ENCODE data around the gene SUSD4.

Gene SUSD4

DNA sequence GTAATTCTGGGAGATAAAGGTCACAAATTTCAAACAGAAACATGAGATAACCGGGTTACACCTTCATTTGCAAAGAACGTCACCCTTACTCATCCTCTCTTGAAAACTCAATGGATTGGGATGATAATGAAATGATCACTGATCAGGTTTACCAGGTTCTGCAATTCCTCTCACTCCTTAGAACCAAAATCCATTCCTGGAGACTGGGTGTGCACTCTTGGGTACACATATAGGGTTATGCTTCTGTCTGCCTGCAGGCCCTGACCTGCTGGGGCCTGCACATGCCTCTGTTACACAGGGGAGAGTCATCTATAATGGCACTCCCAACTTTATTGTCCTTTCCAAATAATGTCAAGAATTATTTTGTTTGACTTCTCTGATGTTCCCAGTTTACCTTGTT lies 8.3 kb downstream of the SUSD4 start:
- no peak for DNase-seq

DNA sequence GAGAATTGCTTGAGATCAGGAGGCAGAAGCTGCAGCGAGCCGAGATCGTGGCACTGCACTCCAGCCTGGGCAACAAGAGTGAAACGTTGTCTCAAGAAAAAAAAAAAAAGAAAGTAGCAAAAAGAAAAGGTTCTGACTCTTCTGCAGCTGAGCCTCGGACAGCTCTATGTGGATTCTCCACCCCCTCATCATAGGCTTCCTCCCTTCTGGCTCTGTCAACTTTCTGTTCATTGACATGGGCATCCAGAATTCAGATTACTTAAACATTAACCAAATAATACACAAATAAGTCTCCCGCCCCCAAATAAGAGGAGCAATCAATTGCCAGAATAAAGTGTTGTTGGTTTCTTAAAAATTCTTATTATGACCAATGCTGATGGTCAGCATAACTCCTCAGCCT lies 10.0 kb downstream of the SUSD4 start:
- DNase-seq, result no peak

DNA sequence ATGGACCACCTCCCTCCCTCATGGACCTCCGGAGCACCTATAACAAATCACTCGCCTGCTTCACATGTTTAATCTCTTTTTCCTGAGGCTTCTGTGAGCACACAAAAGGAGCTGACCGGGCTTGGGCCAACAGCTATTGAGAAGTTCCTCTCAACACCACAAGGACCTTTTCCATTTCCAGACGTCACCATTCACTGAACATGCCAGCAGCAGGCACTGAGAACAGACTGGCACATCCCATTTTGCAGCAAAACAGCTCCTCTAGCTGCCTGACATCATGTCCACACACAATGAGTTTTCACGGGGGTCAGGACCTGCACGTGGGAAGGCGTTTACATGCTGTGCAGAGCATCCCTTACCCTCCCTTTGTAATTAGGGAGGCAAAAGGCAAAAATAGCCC lies 11.0 kb downstream of the SUSD4 start:
- no peak for DNase-seq

DNA sequence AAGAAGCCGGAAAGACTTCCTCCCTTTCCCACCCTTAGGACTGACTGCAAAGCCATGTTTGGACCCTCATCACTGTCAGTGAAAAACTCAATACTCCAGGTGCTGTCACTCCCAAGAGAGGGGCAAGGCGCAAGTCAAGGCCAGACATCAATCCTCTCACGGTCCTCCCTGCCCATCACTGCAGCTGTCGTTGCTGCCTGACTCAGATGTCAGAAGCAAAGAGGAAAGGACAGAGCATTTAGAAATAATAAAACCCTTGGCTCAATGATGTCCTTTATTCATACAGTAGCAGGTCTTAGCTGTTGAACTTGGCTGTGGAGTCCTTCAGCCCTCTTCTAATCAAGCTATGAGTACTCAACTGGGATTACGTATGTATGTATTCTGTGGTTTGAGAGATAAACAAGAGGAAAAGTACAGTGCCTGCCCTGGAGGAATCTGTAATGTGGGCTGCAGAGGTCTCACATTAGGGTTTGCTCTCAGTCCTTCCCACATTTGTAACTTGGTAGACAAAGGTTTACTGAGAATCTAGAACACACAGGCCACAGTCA lies 13.5 kb downstream of the SUSD4 start:
- no peak for DNase-seq

DNA sequence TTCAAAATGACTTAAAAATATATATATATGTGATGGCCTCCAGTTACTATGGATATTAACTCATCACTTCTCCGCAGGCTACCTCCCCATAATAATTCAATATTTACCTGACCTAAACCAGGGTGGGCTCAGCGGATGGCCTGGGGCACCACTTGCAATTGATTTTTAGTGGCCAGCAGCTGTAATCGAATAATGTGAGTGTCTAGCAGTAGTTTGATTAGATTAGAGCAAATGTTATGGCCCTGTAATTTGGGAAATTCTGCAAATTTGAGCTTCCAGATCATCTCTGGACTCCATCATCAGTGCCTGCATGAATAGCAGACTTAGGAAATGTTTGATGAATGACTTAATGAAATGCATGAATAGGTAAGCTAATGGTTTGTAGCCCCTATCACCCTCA lies 14.7 kb downstream of the SUSD4 start:
- DNase-seq, result no peak

DNA sequence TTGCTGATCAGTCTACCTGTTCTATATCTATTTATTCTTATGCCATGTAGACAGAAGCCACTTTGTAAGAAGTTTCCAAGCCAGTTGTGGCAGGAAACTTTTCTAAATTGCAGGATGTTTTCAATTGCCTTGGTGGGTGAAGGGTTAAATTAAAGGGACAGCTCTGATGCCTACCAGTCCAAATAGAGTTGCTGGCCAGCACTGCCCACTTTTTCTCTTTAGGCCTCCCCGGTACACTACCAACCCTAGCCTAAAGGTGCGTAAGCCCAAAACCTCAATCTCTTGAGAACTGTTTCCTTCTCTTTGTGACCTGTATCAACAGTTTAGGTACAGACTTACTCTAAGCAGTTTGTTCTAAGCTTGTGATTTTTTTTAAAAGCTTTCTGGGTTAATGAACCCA lies 15.5 kb downstream of the SUSD4 start:
- no peak for DNase-seq

DNA sequence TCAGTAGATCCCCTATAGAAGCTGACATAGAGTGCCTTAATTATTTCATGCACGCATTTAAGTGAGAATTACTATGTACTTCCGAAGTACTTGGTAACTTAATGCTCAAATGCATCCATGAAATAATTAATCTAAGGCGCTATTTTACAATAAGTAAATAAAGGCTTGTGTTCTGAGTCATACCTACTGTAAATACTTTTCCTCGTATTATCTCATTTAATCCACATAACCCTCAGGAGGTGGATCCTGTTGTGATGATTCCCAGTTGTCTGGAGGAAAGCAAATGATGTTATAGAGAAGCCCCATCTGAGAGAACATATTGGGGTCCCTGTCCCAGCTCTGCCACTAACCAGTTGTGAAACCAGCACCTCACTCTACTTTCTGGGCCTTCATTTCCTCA lies 16.4 kb downstream of the SUSD4 start:
- DNase-seq, result no peak

DNA sequence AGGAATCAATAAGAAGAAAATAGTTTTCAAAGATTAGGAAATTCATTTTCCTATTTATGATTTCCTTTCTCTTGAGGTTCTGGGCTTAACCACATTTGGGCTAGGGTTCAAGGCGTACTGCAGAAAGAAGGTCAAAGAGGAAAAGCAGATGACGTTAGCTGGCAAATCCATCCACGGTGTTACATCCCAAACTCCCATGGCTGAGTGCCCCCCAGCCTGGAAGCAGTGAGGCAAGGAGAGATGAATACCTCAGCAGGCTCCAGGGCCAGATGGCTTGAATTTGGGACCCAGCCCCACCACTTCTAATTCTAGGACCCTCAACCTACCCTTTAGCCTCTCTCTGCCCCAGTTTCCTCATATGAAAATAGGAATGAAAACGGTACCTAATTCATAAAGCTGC lies 17.7 kb downstream of the SUSD4 start:
- no peak for DNase-seq

DNA sequence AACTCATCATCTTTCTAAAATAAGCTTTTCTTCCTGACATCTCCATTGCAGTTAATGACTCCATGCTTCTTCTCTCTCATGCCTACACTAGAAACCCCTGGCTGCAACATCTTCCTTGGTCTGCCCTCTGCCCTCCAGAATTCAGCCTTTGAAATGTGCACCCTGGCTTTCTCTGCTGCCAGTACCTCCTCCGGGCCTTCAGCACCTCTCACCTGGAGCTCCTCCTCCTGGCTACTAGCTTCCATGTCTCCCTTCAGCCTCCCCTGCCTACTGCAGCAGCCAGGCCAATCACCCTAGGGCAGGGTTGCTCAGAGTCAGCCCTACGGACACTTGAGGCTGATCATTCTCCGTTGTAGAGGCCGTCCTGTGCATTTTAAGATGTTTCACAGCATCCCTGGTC lies 18.3 kb downstream of the SUSD4 start:
- DNase-seq, result no peak

DNA sequence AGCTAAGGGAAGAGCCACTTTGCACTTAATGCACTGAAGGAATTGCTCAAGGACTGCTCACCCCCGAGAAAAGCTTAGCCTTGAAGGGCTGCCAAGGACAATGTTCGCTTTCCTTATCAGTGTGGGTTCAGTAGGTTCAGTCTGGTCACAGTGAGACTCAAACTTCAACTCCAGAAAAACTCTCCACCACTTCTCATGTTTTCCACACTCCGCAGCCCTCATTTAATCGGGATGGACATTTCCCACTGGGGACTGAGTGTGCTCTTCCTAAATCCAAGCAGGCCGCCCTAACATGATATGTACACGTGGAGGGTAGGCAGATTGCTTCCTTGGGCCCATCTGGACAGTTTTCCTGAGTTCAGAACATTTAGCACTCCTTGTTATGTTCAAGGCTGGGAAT lies 19.5 kb downstream of the SUSD4 start:
- DNase-seq, result no peak

DNA sequence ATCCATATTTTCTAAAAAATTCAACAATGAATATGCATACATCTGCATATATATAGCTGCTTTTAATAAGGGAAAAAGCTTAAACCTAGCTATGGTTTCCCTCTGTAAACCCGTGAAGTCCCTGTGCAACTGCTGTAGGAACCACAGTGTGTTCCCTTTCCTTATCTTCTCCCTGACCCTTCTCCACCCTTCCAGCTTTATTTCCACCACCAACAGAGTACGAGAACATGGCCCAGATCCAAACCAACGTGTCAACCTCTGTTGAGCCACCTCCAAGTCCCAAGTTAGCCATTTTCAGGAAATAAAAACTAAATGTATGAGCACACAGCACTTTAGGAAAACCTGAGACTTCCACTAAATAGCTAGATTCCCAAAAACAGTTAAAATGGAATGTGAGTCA lies 20.3 kb downstream of the SUSD4 start:
- DNase-seq, result no peak

DNA sequence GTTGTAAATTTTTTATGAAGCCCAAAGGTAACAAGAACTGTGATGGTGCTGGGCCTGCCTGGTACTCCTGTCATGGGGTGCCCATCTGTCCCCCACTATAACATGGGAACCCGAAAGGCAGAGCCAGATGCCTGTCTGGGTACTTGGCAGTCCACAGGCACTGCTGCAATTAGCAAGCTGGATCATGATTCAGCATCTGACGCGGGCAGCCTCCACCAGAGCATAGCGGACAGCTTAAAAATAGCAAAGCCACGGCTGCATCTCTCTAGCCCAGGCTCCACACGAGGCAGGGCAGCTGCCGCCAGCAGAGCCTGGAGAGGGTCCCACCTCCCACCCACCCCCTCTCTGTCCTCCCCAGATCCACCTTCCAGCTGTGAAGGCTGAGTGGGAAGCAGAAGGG lies 22.9 kb downstream of the SUSD4 start:
- no peak for DNase-seq

DNA sequence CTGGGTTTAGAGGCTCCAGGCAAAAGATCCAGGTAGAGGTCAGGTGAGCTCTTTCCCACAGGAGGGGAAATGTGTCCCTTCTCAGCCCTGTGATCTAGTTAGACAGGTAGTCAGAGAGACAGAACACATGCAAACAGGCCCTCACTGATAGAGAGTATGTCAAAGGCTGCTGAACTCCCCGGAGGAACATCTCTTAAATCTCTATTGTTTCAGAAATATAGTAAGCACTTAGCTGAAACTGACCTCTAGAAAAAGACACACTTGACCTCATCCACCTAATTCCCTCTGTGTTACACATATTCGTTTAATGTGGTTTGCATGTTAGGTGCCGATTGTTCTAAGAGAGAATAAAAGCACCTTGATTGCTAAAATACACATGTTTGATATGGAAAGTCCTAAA lies 23.3 kb downstream of the SUSD4 start:
- no peak for DNase-seq

DNA sequence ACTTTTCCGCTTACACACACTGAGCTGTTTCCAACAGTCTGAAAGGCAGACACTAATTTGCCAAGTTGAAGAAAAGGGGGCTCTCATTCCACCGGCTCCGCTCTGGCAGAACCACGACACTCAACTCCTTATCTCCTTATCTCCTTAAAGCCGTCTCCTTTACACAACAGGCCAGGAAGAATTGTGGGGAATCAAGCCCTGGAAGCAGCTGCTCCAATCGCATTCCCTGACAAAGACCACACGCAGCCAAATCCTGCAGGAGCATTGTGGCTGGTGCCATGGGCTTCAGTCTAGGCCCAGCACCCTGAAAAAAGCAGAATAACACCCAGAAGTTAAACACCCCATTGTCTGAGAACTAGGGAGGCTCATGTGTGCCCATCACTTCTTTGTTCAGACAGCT lies 24.1 kb downstream of the SUSD4 start:
- no peak for DNase-seq

DNA sequence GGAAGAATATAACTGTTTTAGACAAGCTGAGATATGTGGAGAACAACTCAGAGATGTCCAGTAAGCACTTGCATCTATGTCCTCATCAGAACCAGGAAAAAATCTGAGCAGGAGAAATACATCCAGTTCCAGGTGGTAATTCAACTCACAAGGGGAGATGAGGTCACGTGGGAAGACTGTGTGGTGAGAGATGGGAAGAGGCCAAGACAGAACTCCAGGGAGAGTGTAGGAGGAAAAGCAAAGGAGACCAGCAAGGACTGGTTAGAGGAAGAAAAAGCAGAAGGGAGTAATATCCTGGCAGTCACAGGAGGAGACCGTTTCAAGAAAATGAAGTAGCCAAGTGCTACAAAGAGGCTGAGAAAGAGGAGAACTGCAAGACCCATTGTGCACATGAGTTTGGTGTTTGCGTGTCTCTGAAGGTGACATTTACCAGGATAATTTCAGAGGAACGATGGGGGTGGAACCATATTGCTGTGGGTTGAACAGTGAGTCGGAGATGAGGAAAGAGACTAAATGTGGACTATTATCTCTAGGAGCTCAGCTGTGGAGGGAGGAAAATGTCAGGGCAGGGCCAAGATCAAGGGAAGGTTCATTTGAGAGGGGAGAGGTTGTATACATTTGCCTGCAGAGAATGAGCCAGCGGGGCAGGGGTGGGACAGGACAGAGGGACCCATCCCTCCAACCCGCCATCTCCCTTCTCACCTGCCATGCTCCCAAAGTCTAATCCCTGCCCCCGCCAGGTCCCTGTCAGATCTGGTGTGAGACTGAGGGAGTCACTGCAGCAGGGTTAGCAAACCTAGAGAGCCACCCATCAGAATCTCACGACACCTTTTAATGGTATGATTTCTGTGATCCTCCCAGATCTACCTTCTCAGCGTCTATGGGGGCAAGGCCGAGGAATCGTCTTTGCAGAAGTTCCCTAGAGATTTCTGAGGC lies 24.9 kb downstream of the SUSD4 start:
- no peak for DNase-seq

DNA sequence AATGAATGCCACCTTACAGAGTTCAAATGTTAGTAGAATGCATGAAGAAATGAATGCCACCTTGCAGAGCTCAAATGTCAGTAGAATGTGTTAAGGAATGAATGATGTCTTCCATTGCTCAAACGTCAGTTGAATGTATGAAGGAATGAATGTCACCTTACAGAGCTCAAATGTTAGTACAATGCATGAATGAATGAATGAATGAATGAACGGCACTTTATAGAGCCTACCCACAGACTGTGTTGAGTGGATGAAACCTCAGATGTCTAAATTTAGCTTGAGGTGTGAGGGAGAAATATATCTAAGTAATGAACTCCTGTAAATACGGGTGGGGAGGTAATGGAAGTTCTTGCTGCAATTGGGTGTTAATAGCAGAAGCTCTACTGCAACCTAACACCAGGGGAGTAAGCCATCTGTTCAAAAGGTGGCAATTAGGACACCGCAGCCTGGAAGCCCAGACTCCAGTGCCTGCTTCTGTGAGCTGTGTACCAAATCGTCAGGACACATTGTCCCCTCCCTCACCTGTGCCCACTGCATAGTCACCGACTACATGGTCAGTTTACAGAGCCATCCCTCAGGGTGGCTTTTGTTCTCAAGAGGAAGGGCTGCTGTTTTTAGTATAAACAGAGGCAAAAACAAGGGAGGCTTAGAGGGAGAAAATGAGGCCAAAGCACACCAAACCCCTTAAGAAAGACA lies 26.7 kb downstream of the SUSD4 start:
- no peak for DNase-seq

DNA sequence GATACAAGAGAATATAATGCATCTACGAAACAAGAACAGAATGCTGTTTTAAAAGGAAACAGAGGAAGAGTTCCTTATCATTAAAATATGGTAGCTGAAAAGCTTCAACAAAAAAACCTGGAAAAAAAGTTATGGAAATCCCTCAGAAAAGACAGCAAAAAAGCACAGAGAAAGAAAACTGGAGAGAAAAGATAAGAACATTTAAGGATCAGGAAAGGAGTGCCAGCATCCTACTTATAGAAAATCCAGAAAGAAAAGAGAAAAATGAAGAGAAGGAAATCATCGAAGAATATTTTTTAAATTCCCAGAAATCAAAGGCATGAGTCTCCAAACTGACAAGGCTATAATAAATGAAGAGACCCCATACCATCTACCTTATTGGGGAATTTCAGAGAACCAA lies 29.8 kb downstream of the SUSD4 start:
- DNase-seq, result no peak

DNA sequence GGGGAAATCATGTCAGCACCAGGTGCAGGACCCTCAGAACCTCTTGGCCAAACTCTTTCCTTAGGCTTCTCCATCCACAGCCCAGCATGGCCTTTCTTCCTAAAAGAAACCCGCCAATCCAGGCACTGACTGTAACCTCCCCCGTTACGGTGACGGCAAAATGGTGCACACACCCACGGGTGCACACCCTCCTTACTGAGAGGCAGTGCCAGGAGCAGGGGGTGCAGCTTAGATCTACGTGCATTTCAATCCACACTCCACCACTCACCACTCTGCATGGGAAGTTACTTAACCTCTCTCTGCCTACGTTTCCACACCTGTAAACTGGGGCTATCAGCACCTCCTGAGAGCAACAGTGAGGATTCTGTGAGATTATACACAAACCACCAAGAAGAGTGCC lies 31.0 kb downstream of the SUSD4 start:
- no peak for DNase-seq

DNA sequence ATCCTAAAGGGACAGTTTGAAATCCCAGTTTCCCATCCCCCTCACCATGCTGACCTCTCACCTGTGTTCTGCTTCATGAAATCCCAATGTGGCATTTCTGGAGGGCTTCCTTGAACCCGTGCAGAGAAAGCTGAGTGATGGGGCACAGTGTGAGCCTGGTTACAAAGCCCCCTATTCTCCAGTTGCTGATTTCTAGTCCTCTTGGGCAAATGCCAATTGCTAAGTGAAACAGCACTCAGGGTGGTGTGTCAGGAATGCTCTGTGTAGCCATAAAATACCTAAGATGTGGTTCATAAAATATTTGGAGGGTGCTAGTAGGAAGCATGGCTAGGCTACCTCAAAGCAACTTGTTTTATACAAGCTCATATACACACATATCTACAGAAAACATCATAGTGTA lies 32.0 kb downstream of the SUSD4 start:
- DNase-seq, result no peak

DNA sequence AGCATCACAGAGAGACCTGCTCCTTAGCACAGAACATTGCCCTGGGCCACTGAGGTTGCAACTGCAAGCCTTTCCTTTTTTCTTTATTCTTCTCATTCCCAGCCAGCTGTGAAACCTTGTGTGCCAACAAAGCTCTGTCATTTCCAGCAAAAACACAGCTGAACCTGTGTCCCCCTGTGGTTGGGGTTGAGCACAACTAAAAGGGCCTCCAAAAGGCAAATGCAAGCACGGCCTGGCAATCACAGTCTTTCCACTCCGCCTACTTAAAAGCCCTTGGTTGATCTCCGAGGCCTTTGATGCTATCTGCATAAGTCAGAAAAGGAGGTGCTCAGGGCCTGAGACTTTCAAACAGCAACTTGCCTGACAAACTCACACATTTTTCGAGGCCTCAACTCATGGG lies 32.7 kb downstream of the SUSD4 start:
- DNase-seq, result no peak

DNA sequence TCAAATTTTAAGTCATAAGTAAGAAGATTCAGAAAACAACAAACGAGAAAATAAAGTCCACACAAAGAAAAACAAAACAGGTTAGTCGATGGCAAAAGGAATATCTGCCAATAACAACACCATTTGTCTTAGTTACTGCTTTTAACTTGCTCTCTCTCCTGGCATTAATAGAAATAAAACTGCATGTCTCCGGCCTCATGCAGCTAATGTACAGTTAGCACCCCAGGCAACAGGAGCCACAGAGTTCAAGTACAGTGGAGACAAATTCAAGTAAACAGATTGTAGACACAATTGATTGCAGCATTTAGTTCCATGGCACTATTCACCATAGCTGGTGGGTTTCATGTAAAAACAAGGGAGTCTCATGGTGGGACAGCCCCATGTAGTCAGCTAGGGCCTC lies 33.5 kb downstream of the SUSD4 start:
- no peak for DNase-seq

DNA sequence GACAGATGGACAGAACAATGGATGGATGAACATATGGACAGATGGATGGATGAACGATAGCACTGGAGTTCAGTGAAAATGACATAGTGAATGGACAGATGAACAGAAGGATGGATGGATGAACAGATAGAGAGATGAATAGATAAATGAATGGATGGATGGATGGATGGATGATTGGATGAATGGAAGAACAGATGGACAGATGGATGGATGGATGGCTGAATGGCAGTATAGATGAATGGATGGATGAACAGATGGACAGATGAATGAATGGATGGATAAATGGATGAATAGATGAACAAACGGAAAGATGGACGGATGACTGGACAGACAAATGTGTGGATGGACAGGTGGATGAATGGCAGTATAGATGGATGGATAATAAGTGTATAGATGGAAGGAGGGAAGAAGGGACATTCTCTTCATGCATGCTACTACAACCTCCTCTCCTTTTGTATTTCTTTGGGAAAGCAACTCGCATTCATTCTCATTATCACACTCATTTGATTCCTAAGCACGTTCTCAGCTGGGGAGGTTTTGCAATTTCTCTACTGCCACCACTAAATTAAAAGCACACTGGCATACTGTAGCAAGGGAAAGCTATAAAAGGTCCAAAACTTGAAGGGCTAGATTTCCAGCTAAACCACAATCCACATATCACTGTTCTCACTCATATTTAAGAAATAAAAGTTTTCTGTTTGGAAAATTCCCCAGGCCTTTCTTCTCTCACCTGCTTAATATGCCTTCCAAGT lies 34.1 kb downstream of the SUSD4 start:
- DNase-seq, result no peak

DNA sequence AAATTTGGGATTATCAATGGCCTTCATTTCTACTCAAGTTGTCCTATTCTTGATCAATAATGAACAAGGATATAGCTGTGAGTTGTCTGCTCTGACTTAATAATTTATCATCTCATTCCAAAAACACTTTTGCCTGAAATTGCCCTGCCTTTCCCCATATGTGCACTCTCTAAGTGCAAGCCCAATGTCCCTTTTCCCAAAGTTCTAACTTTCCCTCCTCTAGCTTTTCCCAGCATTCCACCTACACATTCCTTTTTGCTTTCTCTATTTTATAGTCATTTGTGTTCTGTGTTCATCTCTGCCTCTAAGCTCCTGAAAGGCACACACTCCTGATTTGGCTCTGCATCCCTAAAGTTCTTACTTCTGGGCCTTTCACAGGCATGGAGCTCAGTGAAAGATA lies 34.7 kb downstream of the SUSD4 start:
- DNase-seq, result no peak

DNA sequence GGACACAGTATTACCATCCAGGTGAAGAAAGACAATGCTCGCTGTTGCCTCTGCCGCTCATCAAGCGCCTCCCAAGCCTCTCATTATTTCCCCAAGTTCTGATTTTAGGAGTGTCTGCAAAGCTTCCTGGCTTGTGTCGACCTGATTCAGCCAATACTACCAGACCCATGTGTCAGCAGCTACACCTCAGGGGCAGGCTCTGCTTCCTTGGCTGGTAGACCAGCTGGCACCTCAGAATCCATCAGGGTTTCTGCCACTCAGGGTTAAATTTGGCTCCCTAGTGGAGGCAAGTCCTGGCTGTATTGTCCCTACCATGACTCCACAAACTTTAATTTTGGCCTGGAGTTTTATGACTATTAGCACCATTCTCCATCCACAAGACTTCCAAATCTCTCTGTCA lies 35.4 kb downstream of the SUSD4 start:
- no peak for DNase-seq
